ENCODE results near the gene SKA1.

SKA1 gene

DNA sequence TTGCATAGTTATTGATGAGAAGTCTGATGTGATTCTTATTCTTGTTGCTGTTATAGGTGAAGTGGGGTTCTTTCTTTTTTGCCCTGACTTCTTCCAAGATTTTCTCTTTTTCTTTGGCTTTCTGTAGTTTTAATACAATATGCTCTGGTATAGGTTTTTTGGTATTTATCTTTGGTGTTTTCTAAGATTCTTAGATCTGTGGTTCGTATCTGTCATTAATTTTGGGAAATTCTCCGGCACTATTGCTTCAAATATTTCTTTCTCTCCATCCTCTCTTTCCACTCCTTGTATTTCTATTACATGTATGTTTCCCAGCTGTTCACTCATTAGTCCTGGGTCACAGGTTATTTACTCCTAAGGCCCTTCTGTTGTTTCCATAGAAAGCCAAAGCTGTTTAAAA is 43.8 kb downstream of the SKA1 start:
- TF ChIP-seq, protein P1, sequence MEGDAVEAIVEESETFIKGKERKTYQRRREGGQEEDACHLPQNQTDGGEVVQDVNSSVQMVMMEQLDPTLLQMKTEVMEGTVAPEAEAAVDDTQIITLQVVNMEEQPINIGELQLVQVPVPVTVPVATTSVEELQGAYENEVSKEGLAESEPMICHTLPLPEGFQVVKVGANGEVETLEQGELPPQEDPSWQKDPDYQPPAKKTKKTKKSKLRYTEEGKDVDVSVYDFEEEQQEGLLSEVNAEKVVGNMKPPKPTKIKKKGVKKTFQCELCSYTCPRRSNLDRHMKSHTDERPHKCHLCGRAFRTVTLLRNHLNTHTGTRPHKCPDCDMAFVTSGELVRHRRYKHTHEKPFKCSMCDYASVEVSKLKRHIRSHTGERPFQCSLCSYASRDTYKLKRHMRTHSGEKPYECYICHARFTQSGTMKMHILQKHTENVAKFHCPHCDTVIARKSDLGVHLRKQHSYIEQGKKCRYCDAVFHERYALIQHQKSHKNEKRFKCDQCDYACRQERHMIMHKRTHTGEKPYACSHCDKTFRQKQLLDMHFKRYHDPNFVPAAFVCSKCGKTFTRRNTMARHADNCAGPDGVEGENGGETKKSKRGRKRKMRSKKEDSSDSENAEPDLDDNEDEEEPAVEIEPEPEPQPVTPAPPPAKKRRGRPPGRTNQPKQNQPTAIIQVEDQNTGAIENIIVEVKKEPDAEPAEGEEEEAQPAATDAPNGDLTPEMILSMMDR (conservative IDR thresholded peaks at IDR 0.05; ENCODE audit: low read length), result no peak
- H3K4me3 ChIP-seq (ENCODE audit: low read length), result no peak overlapping the region
- DNase-seq (ENCODE audit: low read depth), result no peak

DNA sequence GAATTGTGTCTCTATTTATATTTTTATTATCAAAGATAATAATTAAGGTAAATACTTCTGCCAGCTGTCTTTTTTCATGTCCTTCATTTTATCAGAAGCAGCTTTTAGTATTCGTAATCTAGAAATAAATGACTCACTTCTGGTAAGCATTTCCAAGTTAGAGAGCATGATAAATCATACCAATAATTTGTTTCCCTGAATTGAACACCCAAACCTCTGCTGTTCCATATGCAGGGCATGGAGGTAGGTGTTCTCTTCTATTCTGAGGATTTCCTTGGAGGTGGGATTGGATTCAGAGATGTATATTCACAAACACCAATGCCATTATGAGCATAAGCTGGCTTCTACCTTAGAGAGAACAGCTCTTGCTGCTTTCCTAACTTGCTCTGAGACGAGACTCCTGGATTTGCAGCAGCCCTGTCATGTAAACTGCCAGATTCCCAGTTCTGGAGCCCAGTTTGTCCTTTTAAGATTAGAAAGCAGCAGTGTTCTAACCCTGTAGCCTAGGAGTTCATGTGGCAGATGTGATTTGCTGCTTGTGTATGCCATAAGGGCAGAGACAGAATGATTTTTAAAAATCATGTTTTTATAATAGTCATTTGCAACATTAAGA is 47.5 kb downstream of the SKA1 start:
- TF ChIP-seq, protein P1 (conservative IDR thresholded peaks at IDR 0.05; ENCODE audit: low read length), result no peak
- DNase-seq (ENCODE audit: low read depth), result no peak
- no peak overlapping the region for H3K4me3 ChIP-seq (ENCODE audit: low read length)

DNA sequence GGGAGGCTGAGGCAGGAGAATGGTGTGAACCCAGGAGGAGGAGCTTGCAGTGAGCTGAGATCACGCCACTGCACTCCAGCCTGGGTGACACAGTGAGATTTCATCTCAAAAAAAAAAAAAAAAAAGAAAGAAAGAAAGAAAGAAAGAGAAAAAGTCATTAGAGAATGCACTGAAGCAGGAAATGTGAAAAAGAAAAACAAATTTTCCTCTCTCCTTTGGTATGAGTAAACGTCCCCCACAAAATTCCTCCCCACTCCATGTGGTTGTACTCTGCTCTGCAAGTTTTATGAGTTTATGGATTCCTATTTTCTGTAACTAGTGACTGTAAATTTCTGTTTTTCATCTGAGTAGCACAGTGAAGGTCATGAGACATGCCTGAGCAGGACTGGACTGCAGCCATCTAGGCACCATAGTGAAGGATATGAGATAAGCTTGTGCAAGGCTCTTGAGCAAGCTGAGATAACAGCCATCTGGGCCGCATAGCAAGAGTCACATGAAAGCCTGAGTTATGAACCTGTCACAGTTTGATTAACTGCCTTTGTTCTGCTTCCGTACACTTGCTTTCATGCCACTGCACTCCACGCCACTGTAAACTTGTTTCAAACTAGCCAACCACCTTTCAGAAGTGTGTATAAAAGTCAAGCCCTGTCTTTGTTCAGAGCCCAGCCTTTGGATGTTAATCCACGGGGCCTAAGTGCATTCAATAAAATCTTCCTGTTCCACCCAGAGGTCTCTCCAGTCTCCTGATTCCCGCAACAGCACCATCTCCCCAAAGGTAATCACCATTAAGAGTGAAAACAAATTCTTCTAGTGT is 50.2 kb downstream of the SKA1 start:
- TF ChIP-seq, protein P1 (conservative IDR thresholded peaks at IDR 0.05; ENCODE audit: low read length), result no peak
- H3K4me3 ChIP-seq (ENCODE audit: low read length), result no peak overlapping the region
- DNase-seq (ENCODE audit: low read depth), result peak; percentile 4

DNA sequence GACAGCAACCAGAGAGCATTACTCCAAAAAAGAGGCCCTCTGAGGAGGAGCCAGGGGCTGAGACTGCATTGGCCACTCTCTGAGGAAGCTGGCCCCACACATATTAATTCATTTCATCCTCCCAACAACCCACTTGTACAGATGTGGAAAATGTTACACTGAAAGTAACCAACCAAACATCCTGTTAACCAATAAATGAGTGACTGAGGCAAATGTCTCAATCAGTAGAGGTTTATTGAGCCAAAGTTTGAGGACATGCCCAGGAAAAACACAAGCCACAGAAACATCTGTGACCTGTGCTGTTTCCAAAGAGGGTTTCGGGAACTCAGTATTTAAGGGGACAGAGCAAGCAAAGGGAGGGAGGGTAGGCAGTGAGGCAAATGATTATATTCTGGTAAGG is 53.0 kb downstream of the SKA1 start:
- H3K4me3 ChIP-seq (ENCODE audit: low read length), result no peak overlapping the region
- peak; percentile 8 for DNase-seq (ENCODE audit: low read depth)
- TF ChIP-seq, protein P1 (conservative IDR thresholded peaks at IDR 0.05; ENCODE audit: low read length), result no peak

DNA sequence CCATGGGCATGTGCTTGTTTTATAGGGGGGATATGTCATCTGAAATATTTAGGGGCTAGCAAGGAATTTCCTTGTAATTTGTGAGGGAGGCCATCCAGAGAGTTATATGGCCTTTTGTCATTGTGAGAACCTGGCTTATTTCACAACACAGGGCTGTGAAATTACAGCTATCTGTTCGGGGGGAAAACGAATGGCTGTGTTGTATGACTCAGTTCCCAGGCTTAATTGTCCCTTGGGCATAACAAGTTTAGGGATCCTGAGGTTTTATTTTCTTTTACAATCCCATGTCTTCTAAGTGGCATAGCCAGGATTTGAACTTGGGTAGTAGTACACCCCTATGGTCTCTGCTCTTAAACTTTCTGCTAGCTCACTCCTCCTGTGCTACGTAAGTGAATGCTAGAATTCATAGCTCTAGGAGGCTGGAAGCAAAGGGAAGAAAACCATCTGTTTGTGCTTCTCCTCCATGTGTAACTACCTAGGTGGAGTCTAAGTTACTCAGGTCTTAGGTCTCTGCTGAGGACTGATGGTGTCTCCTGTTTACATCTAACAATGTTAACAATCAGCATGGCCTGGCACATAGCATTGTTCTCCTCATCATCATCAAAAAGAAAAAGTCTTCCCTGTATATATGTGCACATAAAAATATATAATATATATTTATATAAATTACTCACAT is 53.8 kb downstream of the SKA1 start:
- H3K4me3 ChIP-seq (ENCODE audit: low read length), result no peak overlapping the region
- peak; percentile 4 for DNase-seq (ENCODE audit: low read depth)
- TF ChIP-seq, protein P1 (conservative IDR thresholded peaks at IDR 0.05; ENCODE audit: low read length), result no peak

DNA sequence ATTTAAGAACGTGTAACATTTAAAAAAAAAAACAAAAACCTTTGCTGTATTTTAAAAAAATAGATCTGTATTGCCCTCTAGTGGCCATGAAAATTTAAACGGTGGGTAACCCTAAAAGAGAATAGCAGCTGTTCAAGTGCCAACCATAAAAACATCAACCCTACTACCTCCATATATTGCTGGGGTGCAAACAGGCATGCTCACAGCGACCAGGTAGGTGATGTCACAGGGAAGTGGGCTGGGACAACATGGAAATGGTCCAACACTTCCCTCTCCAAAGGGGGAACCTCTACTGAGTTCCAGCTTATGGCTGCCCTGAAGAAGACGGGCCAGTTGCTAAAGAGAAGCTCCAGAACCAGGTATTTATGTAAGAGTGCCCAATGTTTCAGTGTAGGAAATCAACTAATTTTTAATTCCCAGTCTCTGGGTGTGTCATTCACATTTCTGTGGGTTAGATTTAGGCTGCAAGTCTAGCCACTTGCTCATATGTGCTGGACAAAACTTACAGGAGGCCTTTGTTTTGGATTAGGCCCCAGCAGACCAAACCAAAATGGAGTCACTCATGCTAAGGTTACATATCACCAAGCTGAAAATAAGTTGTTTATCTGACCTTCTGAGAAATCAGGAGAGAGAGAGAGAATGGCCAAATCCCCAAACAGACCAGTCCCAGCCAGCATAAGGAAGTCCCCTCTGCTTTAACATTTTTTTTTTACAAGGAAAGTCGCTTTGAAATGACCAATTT is 54.5 kb downstream of the SKA1 start:
- no peak overlapping the region for H3K4me3 ChIP-seq (ENCODE audit: low read length)
- peak; percentile 9 for DNase-seq (ENCODE audit: low read depth)
- TF ChIP-seq, protein P1 (conservative IDR thresholded peaks at IDR 0.05; ENCODE audit: low read length), result peak; percentile 57
